DLD1 (cell line): Measurements from ENCODE around the gene GPR39.

Experiments used
- in situ Hi-C: cut with HindIII; loops from 2 replicates; pipeline ENCODE4 v1.10.0; 2017; ENCODE audit warnings: low sequenced_read_pairs

GPR39 gene

GRCh38 chr2:132636346-132636745, 219.7 kb downstream of the GPR39 start:
- in situ Hi-C loops: no loop called here

GRCh38 chr2:132638313-132639040, 221.9 kb downstream of the GPR39 start:
- in situ Hi-C loops: no loop called here

GRCh38 chr2:132640116-132640515, 223.5 kb downstream of the GPR39 start:
- in situ Hi-C loops: no loop called here

- in situ Hi-C loops: no loop called here
Measured at GRCh38 chr2:132641819-132642218, 225.2 kb downstream of the GPR39 start.

- in situ Hi-C loops: no loop called here
Measured at GRCh38 chr2:132642415-132642814, 225.8 kb downstream of the GPR39 start.

- in situ Hi-C loops: no loop called here
Measured at GRCh38 chr2:132645176-132645575, 228.6 kb downstream of the GPR39 start.

- in situ Hi-C loops: no loop called here
Measured at GRCh38 chr2:132645722-132646539, 229.3 kb downstream of the GPR39 start.

GRCh38 chr2:132646540-132647108, 230.0 kb downstream of the GPR39 start:
- in situ Hi-C loops: no loop called here

GRCh38 chr2:132651115-132652045, 234.8 kb downstream of the GPR39 start:
- in situ Hi-C loops: no loop called here

GRCh38 chr2:132652474-132652873, 235.9 kb downstream of the GPR39 start:
- in situ Hi-C loops: no loop called here

- in situ Hi-C loops: no loop called here
Measured at GRCh38 chr2:132654335-132654734, 237.7 kb downstream of the GPR39 start.

- in situ Hi-C loops: no loop called here
Measured at GRCh38 chr2:132654968-132655367, 238.4 kb downstream of the GPR39 start.

- in situ Hi-C loops: no loop called here
Measured at GRCh38 chr2:132656266-132656975, 239.8 kb downstream of the GPR39 start.

- in situ Hi-C loops: no loop called here
Measured at GRCh38 chr2:132659331-132659730, 242.7 kb downstream of the GPR39 start.

- in situ Hi-C loops: no loop called here
Measured at GRCh38 chr2:132662732-132663131, 246.1 kb downstream of the GPR39 start.

- in situ Hi-C loops: no loop called here
Measured at GRCh38 chr2:132664096-132664495, 247.5 kb downstream of the GPR39 start.

GRCh38 chr2:132665401-132666140, 249.0 kb downstream of the GPR39 start:
- in situ Hi-C loops: no loop called here

GRCh38 chr2:132667706-132668105, 251.1 kb downstream of the GPR39 start:
- in situ Hi-C loops: no loop called here

- in situ Hi-C loops: no loop called here
Measured at GRCh38 chr2:132668189-132668823, 251.7 kb downstream of the GPR39 start.
